GM19397 (cell line): ENCODE measurements around the gene ANKMY1.
"Not testable (repeated sequence)": the region's sequence is repeated elsewhere in the genome, so short reads cannot be mapped to it uniquely, and the experiment has no call there.

Experiments used
- ATAC-seq: cut with Tn5 transposase; IDR thresholded peaks from one replicate; pipeline ENCODE4 v1.9.1; 2021; ENCODE audit warnings: mild to moderate bottlenecking, moderate library complexity; ENCODE audit not compliant: unreplicated experiment

ANKMY1 gene

GRCh38 chr2:240507060-240507777 is 50.6 kb downstream of the ANKMY1 start:
- ATAC-seq, result no peak

GRCh38 chr2:240506406-240507059 is 51.3 kb downstream of the ANKMY1 start:
- ATAC-seq, result no peak

DNA sequence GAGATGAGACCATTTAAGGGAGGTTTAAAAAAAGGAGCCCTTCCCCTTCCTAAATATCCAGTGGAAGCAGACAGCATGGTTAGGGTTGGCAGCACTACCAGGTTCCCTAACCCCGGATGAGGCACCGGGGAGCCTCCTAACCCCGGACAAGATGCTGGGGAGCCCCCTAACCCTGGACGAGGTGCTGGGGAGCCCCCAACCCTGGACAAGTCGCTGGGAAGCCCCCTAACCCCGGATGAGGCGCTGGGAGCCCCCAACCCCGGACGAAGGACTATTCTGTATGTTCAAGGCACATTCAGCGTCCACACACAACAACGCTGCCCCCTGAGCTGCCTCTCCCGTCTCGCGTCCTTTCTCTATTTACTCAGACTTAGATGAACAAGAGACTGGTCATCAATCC is 51.9 kb downstream of the ANKMY1 start:
- ATAC-seq, result no peak

GRCh38 chr2:240503848-240504247 is 53.9 kb downstream of the ANKMY1 start:
- no peak for ATAC-seq

GRCh38 chr2:240503375-240503774 is 54.4 kb downstream of the ANKMY1 start:
- ATAC-seq, result no peak

DNA sequence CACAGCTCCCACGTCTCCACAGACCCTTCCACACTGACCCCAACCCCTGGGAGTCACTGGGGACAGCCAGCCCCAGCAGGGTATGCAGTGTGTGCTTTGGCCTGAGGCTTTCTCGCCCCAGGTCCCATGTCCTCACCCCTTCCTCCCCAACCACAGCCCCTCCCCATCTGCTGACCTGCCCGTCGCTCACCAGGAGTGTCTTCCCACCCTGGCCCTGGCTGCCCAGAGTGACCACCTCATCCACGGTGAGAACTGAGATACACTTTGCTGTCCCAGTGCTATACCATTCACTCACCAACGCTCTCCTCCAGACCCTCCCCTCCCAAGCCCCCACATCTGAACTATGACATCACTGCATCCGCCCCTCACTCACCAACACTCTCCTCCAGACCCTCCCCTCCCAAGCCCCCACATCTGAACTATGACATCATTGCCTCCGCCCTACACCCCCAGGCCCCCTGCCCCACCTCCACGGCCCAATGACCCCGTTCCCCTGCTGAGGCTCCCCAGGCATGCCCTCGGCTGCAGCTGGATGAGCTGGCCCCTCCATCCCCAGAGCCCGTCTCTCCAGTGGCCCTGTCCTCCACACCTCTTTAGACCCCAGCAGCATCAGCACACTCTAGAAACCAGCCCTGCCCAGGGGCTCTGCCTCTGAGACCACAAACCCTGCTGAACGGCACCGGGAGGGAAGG is 55.2 kb downstream of the ANKMY1 start:
- no peak for ATAC-seq

DNA sequence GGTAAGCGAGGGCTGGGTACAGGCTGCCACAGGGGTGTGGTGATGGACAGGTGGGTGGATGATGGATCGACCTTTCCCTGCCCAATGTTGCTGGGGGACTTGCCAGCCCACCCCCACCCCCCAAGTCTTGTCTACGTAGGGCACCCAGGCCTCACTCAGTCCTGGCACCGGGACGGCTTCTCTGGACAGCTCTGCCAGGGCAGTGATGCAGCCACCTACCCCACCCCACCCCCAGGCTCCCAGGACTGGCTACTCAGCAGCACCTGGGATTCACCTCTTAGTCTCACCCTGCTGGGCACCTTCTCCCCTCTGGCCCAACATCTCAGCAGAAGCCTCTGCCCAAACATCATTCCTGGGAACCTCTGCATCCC is 55.7 kb downstream of the ANKMY1 start:
- no peak for ATAC-seq

GRCh38 chr2:240501531-240501991 is 56.2 kb downstream of the ANKMY1 start:
- ATAC-seq, result no peak

- no peak for ATAC-seq
These were observed 57.0 kb downstream of the ANKMY1 start for GRCh38 chr2:240500561-240501423.

DNA sequence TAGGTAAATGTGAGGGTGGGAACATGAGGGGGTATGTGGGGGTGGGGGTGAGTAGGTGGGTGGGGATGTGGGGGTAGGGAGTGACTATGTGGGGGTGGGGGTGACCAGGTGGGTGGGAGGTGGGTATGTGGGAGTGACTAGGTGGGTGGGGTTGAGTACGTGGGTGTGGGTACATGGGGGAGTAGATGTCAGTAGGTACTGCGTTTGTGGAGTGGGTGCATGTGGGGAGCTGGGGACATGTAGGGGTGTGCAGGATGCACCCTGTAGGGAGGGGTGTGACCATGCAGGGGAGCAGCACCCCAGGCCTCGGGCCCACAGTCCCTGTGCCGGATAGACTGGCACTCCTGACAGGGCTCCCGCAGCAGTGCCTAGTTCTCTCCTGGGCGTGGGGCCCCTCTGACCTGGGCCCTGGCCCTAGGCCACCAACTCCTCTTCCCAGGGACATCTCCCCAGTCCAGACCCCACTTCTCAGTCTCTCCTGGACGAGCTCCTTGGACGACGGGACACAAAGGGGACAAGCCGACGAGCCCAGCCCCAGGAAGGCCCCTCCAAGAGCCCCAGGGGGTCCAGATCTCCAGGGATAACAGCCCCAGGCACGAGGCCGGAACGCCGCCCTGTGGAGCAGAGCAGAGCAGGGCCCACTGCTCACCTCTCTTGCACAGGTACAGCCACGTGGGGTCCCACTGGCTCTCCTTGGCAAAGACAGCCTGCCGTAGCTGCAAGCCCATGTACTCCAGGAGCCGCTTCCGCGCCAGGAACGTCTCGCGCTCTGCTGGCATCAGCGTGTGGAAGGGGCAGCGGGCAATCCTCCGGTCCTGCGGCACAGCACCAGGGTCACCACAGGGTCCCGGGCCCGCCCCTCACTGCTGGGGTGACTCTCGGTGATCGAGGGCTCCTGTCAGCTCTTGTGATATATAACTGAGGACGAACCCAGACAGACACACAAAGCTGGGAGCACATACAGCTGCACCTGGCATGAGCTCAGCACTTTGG is 58.2 kb downstream of the ANKMY1 start:
- ATAC-seq, result no peak

DNA sequence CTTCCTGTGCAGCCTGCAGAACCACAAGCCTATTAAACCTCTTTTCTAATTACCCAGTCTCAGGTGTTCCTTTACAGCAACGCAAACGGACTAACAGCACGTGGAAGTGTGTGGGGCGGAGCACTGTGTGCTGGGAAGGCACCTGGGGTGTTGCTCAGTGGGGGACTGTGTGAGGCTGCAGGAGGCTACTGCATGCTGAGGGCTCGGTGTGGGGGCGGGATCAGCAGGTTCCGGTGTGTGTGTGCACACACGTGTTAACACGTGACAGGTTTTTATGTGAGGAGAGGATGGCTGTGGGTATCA is 58.9 kb downstream of the ANKMY1 start:
- no peak for ATAC-seq

- ATAC-seq, result no peak
These were observed 59.4 kb downstream of the ANKMY1 start for GRCh38 chr2:240498171-240498957.

DNA sequence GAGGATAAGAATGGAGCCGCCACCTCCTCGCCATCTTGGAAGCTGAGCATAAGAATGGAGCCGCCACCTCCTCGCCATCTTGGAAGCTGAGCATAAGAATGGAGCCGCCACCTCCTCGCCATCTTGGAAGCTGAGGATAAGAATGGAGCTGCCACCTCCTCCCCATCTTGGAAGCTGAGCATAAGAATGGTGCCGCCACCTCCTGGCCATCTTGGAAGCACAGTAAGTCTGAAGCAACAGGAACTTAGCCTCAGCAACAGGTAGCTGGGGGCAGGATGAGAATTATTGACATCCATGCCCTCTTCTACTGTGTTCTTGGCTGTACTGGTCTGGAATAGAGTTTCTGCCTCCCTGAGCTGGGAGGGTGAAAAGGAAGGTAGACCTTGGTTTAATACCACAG is 60.7 kb downstream of the ANKMY1 start:
- not testable (repeated sequence) for ATAC-seq

- not testable (repeated sequence) for ATAC-seq
These were observed 62.8 kb downstream of the ANKMY1 start for GRCh38 chr2:240494942-240495341.

DNA sequence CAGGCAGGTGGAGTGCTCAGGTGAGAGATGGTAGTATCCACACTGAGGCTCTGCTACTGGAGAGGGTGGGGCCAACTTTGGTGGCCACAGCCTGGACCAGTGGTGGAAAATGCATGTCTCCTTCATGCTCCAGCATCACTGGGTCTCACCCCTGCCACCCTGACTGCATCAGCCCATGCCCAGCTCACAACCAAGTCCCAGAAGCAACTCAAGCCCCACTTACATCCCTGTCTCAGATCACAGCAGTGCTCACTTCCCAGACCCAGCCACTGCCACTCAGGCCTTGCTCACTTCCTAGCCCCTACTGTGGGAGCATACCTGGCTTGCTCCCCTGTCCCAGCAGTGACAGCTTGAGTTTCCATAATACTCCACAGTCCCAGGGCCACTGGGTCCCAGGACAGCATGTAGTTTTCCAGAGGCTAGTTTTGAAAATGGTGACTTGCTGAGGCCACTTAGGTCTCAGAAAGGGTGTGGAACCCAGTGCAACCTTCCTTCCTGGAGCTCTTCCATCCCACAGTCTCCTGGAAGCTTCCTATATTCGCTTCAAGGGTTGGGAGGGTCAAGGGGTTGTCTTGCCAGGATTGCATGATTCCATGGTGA is 63.5 kb downstream of the ANKMY1 start:
- no peak for ATAC-seq

- ATAC-seq, result no peak
These were observed 66.3 kb downstream of the ANKMY1 start for GRCh38 chr2:240491483-240491882.

- no peak for ATAC-seq
These were observed 75.6 kb downstream of the ANKMY1 start for GRCh38 chr2:240482141-240482540.

DNA sequence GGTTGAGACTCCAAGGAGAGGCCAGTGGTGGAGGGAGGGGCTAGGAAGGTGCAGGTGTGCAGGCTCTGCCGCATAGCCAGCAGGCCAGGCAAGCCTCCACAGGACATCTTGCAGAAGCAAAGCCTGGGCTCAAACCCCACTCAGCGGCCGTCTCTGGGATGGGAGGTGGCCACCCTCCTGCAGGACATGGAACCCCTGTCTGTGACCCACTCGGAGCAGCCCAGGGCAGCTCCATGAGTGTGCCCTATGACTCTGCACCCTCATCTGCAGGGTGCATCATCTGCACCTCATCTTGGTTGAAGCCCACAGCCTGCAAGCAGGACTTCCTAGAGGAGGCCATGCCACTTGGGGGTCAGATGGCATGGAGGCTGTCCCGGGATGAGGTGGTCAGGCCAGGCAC is 76.1 kb downstream of the ANKMY1 start:
- ATAC-seq, result no peak
